Gastrocnemius medialis (tissue), 4 donors: ENCODE measurements around the gene ATAD1.

Experiments used
- POLR2A ChIP-seq, 2 donors: fragments of 450-650 bp; IDR thresholded peaks; one replicate each; pipeline ENCODE4 v1.6.1; 2017; ENCODE audit warnings: antibody characterized with exemption in 2 of 2, mild to moderate bottlenecking in 2 of 2, moderate library complexity in 2 of 2
- TF ChIP-seq, protein P1 (sequence below), 5 experiments: fragments of 450-650 bp in 3 of 5; fragments of 200-600 bp in 2 of 5; sonication (generic) in 2 of 5; IDR thresholded peaks in 4 of 5; conservative IDR thresholded peaks in 1 of 5; 1 replicate in 4 of 5; 2 replicates in 1 of 5; pipeline ENCODE4 v1.5.1; 2016 to 2019; ENCODE audit warnings: antibody characterized with exemption in 5 of 5, mild to moderate bottlenecking in 3 of 5, moderate library complexity in 3 of 5

DNA sequence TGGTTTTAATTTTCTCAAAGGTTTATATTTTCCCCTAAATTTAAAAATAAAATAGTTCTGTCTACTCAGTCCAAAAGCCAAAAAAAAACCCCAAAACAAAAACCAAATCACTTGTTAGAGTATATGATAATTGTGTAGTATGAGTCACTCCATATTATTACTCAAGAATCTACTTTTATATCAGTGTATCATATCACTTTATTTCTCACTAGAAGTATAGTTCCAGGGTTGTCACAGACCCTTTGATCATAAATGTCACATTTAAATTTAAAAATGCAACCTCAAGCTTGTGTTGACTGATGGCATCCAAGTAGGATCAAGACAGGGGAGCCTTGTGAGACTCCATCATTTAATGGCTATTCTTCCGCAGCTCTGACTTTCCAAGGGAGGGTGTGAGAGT lies 97.4 kb downstream of the ATAD1 start:
- TF ChIP-seq, protein P1, sequence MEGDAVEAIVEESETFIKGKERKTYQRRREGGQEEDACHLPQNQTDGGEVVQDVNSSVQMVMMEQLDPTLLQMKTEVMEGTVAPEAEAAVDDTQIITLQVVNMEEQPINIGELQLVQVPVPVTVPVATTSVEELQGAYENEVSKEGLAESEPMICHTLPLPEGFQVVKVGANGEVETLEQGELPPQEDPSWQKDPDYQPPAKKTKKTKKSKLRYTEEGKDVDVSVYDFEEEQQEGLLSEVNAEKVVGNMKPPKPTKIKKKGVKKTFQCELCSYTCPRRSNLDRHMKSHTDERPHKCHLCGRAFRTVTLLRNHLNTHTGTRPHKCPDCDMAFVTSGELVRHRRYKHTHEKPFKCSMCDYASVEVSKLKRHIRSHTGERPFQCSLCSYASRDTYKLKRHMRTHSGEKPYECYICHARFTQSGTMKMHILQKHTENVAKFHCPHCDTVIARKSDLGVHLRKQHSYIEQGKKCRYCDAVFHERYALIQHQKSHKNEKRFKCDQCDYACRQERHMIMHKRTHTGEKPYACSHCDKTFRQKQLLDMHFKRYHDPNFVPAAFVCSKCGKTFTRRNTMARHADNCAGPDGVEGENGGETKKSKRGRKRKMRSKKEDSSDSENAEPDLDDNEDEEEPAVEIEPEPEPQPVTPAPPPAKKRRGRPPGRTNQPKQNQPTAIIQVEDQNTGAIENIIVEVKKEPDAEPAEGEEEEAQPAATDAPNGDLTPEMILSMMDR (IDR thresholded peaks at IDR 0.05 in 4 of 5, conservative IDR thresholded peaks at IDR 0.05 in 1 of 5) = no peak
- no peak for TF ChIP-seq POLR2A (IDR thresholded peaks at IDR 0.05)
